HG02970 (cell line): ENCODE results near the gene CLEC1B.
"Not testable (repeated sequence)": the region's sequence is repeated elsewhere in the genome, so short reads cannot be mapped to it uniquely, and the experiment has no call there.

ENCODE experiments used
- ATAC-seq: cut with Tn5 transposase; IDR thresholded peaks from one replicate; pipeline ENCODE4 v1.9.1; 2021; ENCODE audit warnings: mild to moderate bottlenecking, moderate library complexity, moderate number of reproducible peaks; ENCODE audit not compliant: unreplicated experiment, low FRiP score

Gene CLEC1B

DNA sequence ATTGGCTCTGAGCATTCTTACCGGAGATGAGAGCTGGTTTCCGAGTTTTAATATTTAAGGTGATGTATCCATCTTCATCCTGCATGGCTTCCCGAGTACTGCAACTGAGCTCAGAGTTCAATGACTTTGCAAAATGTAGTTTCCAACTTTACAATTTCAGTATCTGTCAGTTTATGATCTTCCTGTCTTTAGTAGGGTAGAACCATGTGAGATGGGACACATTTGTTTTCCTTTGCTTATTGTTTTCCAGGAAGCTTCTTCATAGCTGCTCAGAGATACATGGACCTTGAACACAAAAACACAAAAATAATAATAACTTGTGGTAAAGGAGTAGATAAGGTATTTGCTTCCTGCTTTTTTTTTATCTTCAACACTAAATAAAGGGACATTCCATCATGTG lies at the start of gene CLEC1B:
TSS of gene CLEC1B (minus strand) at position 106 of the 400 bp plus-strand sequence. CDS start at position 85, 21 bp downstream.
- no peak for ATAC-seq

GRCh38 chr12:10048526-10048925 lies 49.6 kb upstream of the CLEC1B start:
- ATAC-seq: no peak

DNA sequence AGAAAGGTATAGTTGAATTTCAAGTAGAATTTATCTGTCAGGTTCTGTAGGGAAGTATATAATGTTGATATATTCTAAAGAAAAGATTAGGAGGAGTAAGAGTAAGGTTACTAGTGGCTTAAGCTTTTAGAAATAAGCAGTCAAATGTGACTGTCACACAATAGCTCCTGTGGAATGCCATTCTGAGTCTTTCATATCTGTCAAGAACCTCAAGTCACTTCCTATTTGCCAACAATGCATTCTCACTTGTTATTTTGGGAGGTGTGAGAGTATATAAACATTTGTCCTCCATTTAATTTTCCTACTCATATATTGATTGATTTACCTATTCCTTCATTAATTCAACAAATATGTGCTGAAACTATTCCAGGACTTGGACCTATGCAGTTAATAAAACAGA lies 43.2 kb upstream of the CLEC1B start:
- ATAC-seq: no peak

GRCh38 chr12:10033783-10034545 lies 35.0 kb upstream of the CLEC1B start:
- no peak for ATAC-seq

GRCh38 chr12:10031771-10032175 lies 32.9 kb upstream of the CLEC1B start:
- ATAC-seq: no peak

DNA sequence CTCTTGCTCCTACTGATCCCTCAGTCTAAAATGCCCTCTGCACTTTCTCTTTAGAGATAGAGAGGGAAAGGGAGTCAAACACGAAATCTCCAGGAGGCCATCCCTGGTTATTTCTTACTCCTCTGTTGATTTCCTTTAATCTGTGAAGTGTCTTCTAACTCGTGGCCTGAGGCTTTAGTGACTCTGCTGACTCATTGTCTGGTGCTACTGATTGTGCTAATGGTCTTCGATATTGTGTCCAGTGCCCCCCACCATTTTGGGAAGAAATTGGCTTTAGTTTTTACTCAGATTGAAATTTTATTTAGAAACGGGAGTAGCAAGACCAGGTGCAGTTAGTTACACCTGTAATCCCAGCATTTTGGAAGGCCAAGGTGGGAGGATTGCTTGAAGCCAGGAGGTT lies 32.4 kb upstream of the CLEC1B start:
- no peak for ATAC-seq

DNA sequence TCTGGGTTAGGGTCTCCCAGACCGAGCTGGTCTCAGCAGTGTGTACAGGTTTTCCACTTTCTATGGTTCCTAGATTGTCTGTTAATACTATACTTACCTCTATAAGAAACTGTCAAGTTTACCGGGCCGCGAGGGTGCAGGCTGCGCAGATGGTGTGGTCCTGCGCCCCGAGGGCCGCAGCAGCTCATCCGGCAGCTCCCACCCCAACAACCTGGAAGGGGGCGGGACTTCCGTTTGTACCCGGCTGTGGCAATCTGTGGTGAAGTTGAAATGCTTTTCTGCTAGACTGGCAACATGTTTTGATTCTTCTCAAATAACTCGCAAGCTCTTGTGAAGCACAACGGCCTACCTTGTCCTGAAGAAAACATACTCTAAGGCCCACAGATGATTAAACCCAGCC lies 31.5 kb upstream of the CLEC1B start, which contains the start of gene CLEC9A:
TSS of gene CLEC9A (plus strand) at position 237 of the 400 bp plus-strand sequence. CDS start 22,006 bp downstream, outside the sequence.
- no peak for ATAC-seq

DNA sequence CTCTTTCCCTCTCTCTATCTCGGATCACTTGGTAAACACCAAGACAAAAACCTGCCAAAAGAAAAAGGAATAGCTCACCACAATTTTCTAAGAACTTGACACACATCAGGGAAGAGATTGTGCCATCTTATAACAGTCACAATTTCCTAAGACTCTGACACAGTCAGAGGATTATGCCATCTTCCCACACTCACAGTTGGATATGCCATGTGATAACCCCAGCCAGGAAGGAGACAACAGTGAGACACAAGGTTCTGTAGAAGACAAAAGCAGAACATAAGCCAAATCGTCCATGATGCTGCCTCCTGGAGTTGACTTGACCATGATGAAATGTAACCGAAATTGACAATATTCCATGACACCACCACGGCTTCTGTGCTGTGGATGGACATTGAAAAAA lies 28.8 kb upstream of the CLEC1B start:
- no peak for ATAC-seq

DNA sequence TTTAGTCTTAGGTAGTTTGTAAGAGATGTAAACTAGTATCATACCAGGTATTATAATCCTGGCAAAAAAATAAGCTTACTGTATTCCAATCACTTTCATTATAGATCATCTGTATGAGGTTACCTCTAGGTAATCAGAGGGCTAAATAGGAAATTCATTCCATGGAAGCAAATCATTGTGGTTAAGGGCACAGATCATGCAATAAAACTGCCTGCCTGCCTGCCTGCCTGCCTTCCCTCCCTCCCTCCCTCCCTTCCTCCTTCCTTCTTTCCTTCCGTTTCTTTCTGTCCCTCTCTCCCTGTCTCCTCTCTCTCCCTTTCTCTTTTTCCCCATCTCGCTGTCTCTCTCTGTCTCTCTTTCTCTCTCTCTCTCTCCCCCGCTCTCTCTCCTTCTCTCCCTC lies 28.4 kb upstream of the CLEC1B start:
- no peak for ATAC-seq

DNA sequence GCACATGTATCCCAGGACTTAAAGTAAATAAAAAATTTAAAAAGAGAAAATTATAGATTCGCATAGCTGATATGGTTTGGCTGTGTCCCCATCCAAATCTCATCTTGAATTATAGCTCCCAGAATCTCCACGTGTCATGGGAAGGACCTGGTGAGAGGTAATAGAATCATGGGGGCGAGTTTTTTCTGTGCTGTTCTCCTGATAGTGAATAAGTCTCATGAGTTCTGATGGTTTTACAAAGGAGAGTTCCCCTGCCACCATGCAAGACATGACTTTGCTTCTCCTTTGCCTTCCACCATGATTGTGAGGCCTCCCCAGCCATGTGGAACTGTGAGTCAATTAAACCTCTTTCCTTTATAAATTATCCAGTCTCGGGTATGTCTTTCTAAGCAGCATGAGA lies 27.7 kb upstream of the CLEC1B start:
- not testable (repeated sequence) for ATAC-seq

- no peak for ATAC-seq
Measured at GRCh38 chr12:10025236-10025635, 26.3 kb upstream of the CLEC1B start.

DNA sequence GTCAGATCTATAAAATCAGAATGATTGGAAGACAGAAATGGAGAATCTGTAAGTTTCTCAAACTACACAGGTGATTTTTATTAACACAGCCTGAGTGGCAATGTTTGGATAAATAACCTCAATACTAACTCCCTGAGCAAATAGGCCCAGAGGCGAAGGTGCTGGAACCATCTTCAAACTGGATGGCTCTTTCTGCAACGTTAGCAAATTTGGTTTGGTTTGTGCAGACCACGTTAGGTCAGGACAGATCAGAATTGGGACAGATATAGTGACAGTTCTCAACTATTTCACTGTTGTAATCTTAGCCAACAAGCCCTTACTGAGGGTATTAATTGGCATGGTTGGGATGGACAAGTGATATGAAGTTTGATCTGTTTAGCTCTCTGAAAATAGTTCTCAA lies 22.4 kb upstream of the CLEC1B start:
- no peak for ATAC-seq

- no peak for ATAC-seq
Measured at GRCh38 chr12:10018386-10018785, 19.5 kb upstream of the CLEC1B start.

DNA sequence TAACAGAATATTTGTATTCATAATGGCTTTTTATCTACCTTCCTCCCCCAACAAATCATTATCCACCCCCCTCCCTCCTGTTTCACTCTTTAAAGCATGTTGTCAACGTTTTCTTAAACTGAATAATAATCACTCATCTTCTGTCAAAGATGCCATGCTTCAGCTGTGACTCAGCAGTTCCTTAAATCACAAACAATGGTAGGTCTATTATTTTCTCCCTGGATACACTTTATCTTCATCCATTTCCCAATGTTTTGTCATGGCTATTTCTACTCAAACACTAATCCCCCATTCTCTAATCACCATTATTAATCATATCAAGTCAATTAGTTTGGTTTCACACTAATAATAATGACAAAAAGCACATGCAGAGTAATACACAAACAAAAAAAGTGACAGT lies 18.0 kb upstream of the CLEC1B start:
- ATAC-seq: no peak

DNA sequence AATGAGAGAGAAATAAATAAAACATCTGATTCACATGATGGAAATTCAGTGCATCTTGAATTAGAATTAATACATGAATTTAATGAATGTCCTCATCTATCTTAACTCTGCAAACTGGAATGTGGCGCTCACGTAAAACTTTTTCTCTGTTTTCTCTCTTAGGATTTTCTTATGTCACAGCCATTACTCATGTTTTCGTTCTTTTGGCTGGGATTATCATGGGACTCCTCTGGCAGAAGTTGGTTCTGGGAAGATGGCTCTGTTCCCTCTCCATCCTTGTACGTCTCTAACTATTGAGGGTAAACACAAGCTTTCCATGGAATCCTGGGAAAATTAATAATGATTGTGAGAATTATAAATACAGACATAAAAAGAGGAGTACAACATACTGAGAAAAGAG lies 16.5 kb upstream of the CLEC1B start:
- ATAC-seq: no peak

DNA sequence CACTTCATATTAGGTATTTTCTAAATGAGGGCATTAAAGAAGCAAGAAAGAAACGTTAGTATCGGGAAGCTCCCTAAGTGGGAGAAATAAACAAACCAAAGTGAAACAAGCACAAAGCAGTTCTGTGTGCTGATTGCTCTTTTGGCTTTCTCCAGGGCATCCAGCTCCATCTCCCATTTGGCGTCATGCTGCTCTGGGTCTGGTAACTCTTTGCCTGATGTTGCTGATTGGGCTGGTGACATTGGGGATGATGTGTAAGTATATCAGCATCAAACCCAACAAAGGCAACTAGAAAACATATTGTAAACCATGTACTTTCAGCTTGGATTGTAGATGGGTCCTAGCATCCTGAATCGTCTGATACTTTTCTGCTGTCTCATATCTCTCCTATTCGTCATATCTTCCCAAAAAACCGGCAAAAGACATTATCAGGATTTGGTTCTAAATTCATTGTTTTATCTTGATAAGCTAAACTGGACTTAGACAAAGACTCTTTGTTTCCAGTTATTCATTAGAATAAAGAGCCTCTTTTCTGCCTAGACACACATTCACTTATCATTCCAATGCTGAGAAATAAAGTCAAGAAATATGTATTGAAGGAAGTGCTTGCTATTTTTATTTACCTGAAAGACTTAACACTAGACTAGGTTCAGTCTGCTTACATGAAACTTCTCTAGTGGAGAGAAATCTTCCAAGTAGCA lies 13.9 kb upstream of the CLEC1B start:
- ATAC-seq: no peak

- no peak for ATAC-seq
Measured at GRCh38 chr12:10001171-10001776, 2.4 kb upstream of the CLEC1B start.

- no peak for ATAC-seq
Measured at GRCh38 chr12:9992296-9992695, 6.6 kb downstream of the CLEC1B start.

GRCh38 chr12:9991876-9992275 lies 7.0 kb downstream of the CLEC1B start:
- no peak for ATAC-seq

GRCh38 chr12:9980126-9980525 lies 18.8 kb downstream of the CLEC1B start:
- no peak for ATAC-seq

- no peak for ATAC-seq
Measured at GRCh38 chr12:9977916-9978315, 21.0 kb downstream of the CLEC1B start.
